Tibial nerve (tissue), 4 donors: ENCODE measurements around the gene CRHR1. TPM values are rescaled to one million over a fixed set of nuclear protein-coding genes. Genes with fewer than 3 reads are reported as not detected.

Experiments used
- DNase-seq, 2 donors: peaks; one replicate each; pipeline ENCODE4 v3.0.0-alpha.2; 2019; ENCODE audit warnings: low spot score in 2 of 2
- H3K27ac ChIP-seq, 4 donors: fragments of 200-600 bp; sonication (generic) in 3 of 4; one replicate each; pipeline ENCODE4 v1.5.1; 2017 to 2019; ENCODE audit warnings: mild to moderate bottlenecking in 1 of 4
- H3K27me3 ChIP-seq, 2 donors: fragments of 200-600 bp; sonication (generic) in 1 of 2; one replicate each; pipeline versions ENCODE4 v1.5.1 to v1.6.0; 2017 to 2019
- H3K36me3 ChIP-seq, 3 donors: fragments of 200-600 bp; sonication (generic); one replicate each; pipeline ENCODE4 v1.5.1; 2018 to 2019
- H3K4me1 ChIP-seq, 4 donors: fragments of 200-600 bp; sonication (generic) in 3 of 4; one replicate each; pipeline ENCODE4 v1.5.1; 2017 to 2019
- H3K4me3 ChIP-seq, 4 donors: fragments of 200-600 bp; sonication (generic) in 3 of 4; one replicate each; pipeline ENCODE4 v1.5.1; 2017 to 2019; ENCODE audit warnings: mild to moderate bottlenecking in 1 of 4, moderate library complexity in 1 of 4
- H3K9me3 ChIP-seq, 4 donors: fragments of 200-600 bp; sonication (generic) in 3 of 4; one replicate each; pipeline ENCODE4 v1.5.1; 2017 to 2019
- CTCF ChIP-seq, 5 experiments: fragments of 200-600 bp in 3 of 5; fragments of 450-650 bp in 2 of 5; sonication (generic) in 3 of 5; IDR thresholded peaks; one replicate each; pipeline ENCODE4 v1.5.1; 2016 to 2019; ENCODE audit warnings: antibody characterized with exemption in 5 of 5, mild to moderate bottlenecking in 3 of 5, moderate library complexity in 2 of 5
- EP300 ChIP-seq, 2 donors: sonication (generic); formaldehyde crosslinking; IDR thresholded peaks; one replicate each; pipeline ENCODE4 v1.6.1; 2017; ENCODE audit warnings: antibody characterized with exemption in 2 of 2, mild to moderate bottlenecking in 1 of 2
- POLR2A ChIP-seq, 2 donors: fragments of 450-650 bp; IDR thresholded peaks; one replicate each; pipeline ENCODE4 v1.6.1; 2017; ENCODE audit warnings: antibody characterized with exemption in 2 of 2, mild to moderate bottlenecking in 2 of 2, moderate library complexity in 2 of 2
- WGBS, 2 donors: methylation state at CpG; one replicate each; pipeline ENCODE4 v1.1.5; 2018; 5-methylcytosine and 5-hydroxymethylcytosine counted together
- total RNA-seq, 4 donors: library from RNA; depleted of rRNA; stranded (reverse); fragments of >200 nt; gene quantifications; one replicate each; pipeline ENCODE4 v1.1.0, GENCODE V29; 2016

The CRHR1 gene
- total RNA-seq, 4 donors from 2014 or later: not detected

- TF ChIP-seq EP300 (IDR thresholded peaks at IDR 0.05): no peak
- no peak for TF ChIP-seq POLR2A (IDR thresholded peaks at IDR 0.05)
- no peak for TF ChIP-seq CTCF (IDR thresholded peaks at IDR 0.05)
- no peak overlapping the region for H3K4me3 ChIP-seq
- H3K36me3 ChIP-seq: no peaks in the 10 kb centered on the region
- 93 to 99% methylated on average over 4 of the region's 4 CpGs for whole genome bisulfite sequencing, 2 donors
- no peak for DNase-seq
- H3K27me3 ChIP-seq: peaks cover 0 to 46% of the 10 kb centered on the region in 2 donors
- no peaks in the 10 kb centered on the region for H3K4me1 ChIP-seq
- H3K9me3 ChIP-seq: no peaks in the 10 kb centered on the region
- H3K27ac ChIP-seq: no peak overlapping the region
Observed at GRCh38 chr17:45749831-45750335, 34.2 kb upstream of the CRHR1 start.

- TF ChIP-seq EP300 (IDR thresholded peaks at IDR 0.05) (no peak), CTCF (IDR thresholded peaks at IDR 0.05) (no peak), POLR2A (IDR thresholded peaks at IDR 0.05) (no peak)
- no peak for DNase-seq
- no peaks in the 10 kb centered on the region for H3K4me1 ChIP-seq
- H3K36me3 ChIP-seq: no peaks in the 10 kb centered on the region
- peaks cover 0 to 43% of the 10 kb centered on the region in 2 donors for H3K27me3 ChIP-seq
- H3K27ac ChIP-seq: no peak overlapping the region
- 72 to 81% methylated on average over 15 of the region's 15 CpGs for WGBS, 2 donors
- H3K9me3 ChIP-seq: no peaks in the 10 kb centered on the region
- no peak overlapping the region for H3K4me3 ChIP-seq
Observed at GRCh38 chr17:45750779-45751440, 33.2 kb upstream of the CRHR1 start.

- Histone ChIP-seq H3K27ac (no peak overlapping the region), H3K4me1 (no peaks in the 10 kb centered on the region), H3K36me3 (no peaks in the 10 kb centered on the region), H3K27me3 (peaks cover 0 to 43% of the 10 kb centered on the region in 2 donors), H3K4me3 (no peak overlapping the region), H3K9me3 (no peaks in the 10 kb centered on the region)
- DNase-seq: no peak
- WGBS, 2 donors: 56 to 59% methylated on average over 10 of the region's 10 CpGs
- TF ChIP-seq POLR2A (IDR thresholded peaks at IDR 0.05): no peak
- TF ChIP-seq CTCF (IDR thresholded peaks at IDR 0.05): no peak
- TF ChIP-seq EP300 (IDR thresholded peaks at IDR 0.05): no peak
Observed at GRCh38 chr17:45751466-45751865, 32.7 kb upstream of the CRHR1 start.

- WGBS, 2 donors: 75% methylated on average over 9 of the region's 9 CpGs
- Histone ChIP-seq H3K9me3 (no peaks in the 10 kb centered on the region), H3K4me1 (no peaks in the 10 kb centered on the region), H3K4me3 (no peak overlapping the region), H3K36me3 (no peaks in the 10 kb centered on the region), H3K27me3 (peaks cover 0 to 50% of the 10 kb centered on the region in 2 donors), H3K27ac (no peak overlapping the region)
- DNase-seq: no peak
- no peak for TF ChIP-seq EP300 (IDR thresholded peaks at IDR 0.05)
- no peak for TF ChIP-seq CTCF (IDR thresholded peaks at IDR 0.05)
- no peak for TF ChIP-seq POLR2A (IDR thresholded peaks at IDR 0.05)
Observed at GRCh38 chr17:45752246-45752645, 31.9 kb upstream of the CRHR1 start.

GRCh38 chr17:45753645-45754225 is 30.4 kb upstream of the CRHR1 start:
- H3K36me3 ChIP-seq: no peaks in the 10 kb centered on the region
- 45 to 52% methylated on average over 7 of the region's 7 CpGs for WGBS, 2 donors
- H3K27me3 ChIP-seq: peaks cover 0 to 58% of the 10 kb centered on the region in 2 donors
- H3K9me3 ChIP-seq: no peaks in the 10 kb centered on the region
- no peaks in the 10 kb centered on the region for H3K4me1 ChIP-seq
- H3K4me3 ChIP-seq: no peak overlapping the region
- no peak overlapping the region for H3K27ac ChIP-seq
- TF ChIP-seq CTCF (IDR thresholded peaks at IDR 0.05) (no peak), EP300 (IDR thresholded peaks at IDR 0.05) (no peak), POLR2A (IDR thresholded peaks at IDR 0.05) (no peak)
- no peak for DNase-seq
